NCI-H2171 treated with DMSO at 0.1 percent for 48 hours (cell line): ENCODE results near the gene LCP2.

ENCODE experiments used
- DNase-seq: peaks from one replicate; lab custom pipeline; 2025; lab: John Stamatoyannopoulos, UW

Gene LCP2

DNA sequence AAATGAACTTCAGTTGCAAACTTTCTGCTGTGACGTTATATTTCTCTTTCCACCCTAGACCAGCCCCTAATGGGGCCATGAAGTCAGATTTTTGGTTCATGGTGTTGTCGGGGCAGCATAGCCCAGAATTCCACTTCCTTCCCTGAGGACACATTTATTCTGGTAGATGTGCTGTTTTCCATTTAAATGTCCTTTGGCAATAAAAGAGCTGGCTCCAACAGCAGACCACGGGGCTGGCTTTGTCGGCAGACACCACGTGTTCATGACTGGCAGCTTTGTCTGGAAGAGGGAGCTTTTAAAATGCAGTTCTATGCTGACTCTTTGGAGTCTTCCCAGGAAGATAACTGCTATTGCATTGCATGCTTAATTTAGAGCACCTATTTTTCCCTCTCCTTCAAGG, 17.6 kb upstream of the LCP2 start:
- no peak for DNase-seq

DNA sequence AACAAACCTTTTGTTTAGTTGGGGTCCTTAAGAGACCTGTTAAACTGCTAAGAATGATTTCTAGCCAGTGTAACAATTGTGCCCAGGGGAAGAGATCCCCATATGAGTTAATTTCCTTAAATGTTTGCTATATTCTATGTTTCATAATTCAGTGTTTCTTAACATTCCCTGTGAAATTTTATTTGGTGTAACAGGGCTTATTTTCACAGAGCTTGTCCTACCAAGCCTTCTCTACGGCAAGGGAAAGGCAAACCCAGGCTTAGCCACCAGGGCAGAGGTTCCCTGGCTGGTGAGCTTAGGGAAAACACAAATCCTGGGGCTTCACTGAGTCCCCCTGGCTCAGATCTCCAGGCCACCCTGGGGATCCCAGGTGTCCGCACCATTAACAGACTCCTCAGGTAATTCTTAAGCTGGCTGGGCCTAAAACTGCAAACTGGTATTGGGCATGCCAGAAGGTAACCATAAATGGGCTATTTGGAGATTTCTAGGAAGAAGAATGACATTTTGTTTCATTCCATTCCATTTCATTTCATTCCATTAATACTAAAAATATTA, 17.0 kb upstream of the LCP2 start:
- no peak for DNase-seq

DNA sequence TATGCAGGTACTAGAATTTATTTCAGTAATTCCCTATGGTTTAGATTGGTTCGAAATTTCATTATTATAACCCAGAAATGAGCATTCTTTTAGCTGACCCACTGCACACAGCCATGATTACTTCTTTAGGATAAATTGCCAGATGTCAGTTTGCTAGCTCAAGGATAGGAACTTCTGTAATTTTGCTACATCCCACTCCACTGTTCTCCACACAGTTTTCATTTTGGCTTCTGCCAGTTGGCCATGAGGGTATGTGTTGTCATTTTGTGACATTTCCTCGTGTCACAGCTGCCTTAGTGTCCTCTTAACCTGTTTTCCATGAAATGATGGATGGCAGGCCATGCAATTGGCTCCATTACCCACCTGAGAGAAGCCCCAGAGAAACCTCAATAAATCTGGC, 16.2 kb upstream of the LCP2 start:
- DNase-seq = no peak

DNA sequence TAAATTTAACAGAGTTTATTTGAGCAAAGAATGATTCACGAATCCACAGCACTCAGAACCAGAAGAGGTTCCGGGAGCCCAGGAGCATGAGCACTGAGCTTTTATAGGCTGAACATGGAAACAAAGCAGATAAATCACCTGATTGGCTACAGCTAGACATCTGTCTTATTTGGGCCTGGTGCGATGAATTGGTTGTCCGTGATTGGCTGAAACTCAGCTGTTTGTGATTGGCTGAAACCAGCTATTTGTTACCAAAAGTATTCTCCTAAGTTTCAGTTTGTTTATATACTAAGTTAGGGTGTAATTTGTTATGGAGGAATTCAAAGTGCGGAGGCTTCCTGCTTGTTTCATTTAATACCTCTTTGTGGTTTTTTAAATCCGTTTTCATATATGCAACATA, 15.8 kb upstream of the LCP2 start:
- no peak for DNase-seq

DNA sequence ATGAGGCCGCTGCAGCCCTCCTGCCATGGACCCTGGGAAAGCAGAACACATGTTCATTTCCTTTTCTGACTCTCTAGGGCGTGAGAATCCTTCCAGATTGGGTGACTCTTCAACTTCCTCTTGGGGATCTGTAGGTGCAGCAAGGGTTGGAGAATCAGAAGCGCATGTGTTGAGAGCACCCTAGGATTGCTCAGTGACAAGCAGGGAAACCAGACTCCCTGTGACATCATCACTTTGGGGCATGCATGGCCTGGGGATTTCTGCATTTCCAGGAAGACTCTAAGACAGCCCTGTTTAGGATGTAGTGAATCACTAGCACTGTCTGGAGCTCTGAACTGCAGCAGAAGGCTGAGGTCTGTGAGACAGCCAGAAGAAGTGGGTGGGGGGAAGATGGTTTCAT, 15.1 kb upstream of the LCP2 start:
- no peak for DNase-seq

DNA sequence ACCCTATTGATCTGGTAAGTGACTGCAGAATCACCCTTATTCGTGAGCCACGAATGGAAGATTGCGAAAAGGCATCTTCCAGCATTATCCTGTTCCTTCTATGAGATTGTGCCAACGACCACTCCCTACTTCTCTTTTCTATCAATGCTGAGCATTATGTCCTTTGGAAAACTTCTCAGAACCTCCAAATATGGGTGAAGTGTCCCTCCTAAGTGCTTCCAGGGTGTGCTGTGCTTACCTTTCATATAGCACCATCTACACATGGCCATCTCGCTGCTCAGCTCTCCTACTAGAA, 14.7 kb upstream of the LCP2 start:
- no peak for DNase-seq

DNA sequence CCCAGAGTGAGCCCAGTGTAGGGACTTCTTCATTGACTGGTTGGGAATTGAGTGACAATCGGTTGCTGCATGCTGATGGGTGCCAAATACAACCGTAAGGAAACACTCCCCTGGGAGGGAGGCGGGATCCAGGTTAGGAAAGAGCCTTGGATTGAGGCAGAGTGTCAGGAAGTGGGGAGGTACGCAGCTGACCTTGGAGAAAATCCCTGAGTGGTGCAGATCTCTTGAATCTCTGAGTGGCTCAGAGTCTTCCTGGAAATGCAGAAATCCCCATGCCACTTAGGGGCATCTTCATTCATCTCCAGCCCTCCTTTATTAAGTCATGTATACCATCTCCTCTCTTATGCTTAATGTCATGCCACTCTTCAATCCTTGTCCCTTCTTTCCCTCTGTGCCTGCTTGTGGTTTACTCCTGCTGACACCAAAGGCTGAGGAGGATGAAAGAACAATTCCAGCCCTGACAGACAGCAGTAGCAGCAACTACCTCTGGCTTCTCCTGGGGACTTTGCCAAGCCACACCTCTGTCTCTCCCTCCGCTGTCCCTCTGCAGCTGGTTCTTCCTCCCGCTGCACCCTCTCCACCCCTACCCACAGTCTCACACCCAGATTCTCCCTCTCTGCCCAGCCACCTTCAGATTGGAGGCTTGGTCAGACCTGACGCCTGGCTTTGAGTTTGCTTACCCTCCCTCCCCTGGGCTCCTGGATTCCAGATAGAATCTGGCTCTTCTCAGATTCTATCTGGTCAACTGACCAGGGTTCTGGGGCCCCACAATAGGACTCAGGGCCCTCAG, 14.1 kb upstream of the LCP2 start:
- peak; percentile 0 for DNase-seq

DNA sequence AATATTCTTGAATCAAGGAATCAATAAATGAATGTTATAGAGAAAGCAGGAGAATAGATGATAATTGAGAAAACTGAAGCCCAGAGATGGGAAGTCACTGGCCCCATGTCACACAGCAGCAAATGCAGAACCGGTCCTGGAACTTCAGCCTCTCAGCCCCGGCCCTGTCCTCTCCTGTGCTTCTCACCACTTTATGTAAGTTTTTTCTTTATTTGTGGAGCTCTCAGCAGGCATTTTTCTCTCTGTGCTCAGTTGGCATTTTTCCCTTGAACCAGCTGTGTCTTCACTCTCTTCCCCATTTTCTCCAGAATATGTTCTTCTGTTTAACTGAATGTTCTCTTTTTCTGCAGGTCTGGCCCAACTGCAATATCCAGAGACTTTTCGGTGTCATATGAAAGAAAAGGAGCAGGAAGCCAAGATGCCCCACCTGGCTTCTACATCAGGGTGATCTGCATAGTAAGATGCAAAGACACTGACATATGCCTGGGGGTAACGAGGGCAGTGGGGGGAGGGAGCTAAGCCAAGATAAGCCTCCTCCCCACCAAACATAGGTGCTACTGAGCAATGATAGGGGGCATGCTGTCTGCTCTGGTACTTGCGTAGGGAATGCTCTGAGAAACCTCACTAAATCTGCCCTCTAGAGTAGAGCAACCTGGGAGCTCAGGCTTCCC, 12.8 kb upstream of the LCP2 start:
- DNase-seq = no peak

DNA sequence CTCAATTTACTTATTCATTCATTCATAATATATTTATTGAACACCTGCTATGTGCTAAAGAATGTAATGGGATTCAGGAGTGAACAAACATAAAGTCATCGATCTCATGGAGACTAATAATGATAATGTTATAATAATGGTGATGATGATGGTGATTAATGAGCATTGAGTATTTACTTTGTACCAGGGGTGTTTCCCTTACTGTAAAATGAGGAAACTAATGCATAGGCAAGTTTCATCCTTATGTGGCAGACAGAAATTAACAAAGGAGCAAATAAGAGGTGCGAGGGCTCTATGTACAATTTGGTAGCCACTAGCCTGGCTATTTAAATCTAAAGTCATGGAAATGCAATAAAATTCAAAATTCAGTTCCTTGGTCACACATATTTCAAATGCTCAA, 11.1 kb upstream of the LCP2 start:
- no peak for DNase-seq

DNA sequence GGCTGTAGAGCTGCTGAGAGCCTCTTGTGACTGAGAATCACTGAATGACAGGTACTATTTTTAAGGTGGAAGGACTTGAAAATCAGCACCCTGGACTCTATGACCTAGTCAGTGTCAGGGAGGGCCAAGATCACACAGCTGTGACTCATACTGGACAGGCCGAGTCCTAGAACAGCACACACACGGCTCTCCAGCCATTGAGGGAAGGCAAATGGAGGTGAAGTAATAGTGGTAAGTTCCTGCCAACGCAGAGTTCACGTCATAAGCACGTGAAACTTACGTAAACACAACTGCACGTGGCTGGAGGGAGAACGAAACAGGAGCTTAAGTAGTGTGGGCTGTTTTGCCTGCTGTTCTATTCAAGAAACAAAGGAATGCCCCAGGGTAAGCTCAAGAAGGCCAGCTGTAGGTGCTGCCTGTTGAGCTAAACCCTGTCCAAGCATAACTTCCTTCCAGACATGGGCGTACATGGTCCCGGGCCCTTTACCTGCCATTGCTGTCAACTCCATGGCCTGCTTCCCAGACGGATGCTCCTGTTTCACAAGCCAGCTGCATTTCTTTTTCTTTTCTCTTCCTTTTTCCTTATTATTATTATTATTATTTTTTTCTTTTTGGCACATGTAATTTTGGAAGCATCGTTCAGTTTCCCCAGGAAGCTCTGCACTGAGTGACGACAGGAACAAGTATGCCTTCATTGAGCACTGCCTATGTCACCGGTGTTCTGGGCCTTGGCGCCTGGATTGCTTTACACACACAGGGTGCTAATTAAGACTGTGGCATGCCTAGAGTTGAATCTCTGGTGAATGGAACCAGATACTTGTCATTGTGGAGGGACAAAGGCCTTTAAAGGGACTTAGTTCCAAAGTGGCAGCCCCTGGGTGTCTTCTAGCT, 10.2 kb upstream of the LCP2 start:
- peak; percentile 0 for DNase-seq

DNA sequence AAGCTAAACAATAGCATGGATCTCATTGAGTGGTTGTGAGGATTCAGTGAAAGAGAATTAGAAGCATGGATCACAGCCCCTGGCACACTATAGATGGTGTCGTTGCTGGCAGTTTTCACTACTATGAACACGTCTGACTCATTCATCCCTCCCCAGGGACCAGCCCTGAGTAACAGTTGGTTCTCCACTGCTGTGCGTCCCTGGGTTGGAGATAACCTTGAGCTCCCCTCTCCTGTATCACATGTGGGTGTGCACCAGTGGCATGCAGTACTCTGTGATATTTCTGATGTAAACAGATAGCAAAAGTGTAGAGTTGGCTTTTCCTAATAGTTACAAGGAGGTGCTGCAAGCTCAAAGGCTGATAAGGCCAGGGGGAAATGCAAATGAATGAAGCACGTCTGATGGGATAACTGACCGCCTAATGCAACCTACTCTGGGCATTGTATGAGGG, 8.8 kb upstream of the LCP2 start:
- peak; percentile 48 for DNase-seq

DNA sequence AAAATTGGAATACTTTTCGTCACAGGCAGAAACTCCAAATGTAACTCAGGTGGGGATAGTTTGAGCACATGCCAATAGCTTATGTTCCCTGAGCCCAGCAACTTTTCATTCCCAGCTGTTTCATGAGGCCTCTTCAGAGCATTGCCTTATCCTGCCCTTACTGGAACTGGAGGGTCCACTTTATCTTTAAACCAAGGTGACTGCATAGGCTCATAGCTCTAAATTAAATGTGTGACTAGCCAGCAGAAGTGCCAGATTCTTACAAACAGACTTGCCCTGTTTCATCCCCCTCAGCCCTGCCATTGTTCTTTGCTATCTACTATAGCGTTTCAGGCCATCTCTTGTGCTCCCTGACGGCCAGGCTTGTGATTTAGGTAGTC, 8.1 kb upstream of the LCP2 start:
- no peak for DNase-seq

DNA sequence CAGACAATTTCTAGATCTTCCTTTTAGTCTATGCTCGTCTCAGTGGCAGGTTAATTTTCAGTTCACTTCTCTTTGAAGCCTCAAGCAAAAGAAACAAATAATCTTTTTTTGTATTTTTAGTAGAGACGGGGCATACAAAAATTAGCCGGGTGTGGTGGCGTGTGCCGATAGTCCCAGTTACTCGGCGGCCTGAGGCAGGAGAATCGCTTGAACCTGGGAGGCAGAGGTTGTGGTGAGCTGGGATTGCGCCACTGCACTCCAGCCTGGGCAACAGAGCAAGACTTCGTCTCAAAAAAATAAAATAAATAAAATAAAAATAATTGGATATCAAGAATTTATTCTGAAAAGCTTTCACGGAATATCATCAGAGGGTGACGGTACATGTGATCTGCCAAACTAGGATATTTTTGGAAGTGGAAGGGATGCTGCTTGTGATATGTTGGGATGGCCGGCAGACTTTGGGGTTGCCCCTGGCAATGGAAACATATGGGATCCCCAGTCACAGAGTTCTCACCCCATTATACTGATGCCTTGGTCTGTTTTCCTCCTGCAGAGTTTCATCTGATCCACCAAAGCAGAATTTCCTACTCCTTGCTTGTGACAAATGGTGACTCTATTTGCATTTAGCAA, 7.6 kb upstream of the LCP2 start:
- no peak for DNase-seq

DNA sequence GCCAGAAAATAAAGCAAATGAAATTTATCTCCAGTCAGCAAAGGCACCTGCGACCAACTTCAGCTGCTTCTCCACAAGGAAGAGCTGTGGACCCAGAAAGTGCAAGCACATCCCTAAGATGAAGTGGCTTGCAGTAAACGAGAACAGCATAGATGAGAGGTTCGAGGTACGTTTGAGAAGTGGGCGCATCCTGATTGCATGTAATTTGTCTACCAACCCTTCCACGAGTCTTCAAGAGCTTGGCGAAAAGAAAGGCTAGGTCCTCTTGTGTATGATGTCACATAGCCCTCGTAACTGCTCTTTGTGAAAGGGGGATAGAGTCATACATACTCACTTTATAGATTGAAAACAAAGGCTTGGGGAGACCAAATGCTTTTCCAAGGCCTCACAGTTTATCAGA, 6.0 kb upstream of the LCP2 start:
- no peak for DNase-seq

DNA sequence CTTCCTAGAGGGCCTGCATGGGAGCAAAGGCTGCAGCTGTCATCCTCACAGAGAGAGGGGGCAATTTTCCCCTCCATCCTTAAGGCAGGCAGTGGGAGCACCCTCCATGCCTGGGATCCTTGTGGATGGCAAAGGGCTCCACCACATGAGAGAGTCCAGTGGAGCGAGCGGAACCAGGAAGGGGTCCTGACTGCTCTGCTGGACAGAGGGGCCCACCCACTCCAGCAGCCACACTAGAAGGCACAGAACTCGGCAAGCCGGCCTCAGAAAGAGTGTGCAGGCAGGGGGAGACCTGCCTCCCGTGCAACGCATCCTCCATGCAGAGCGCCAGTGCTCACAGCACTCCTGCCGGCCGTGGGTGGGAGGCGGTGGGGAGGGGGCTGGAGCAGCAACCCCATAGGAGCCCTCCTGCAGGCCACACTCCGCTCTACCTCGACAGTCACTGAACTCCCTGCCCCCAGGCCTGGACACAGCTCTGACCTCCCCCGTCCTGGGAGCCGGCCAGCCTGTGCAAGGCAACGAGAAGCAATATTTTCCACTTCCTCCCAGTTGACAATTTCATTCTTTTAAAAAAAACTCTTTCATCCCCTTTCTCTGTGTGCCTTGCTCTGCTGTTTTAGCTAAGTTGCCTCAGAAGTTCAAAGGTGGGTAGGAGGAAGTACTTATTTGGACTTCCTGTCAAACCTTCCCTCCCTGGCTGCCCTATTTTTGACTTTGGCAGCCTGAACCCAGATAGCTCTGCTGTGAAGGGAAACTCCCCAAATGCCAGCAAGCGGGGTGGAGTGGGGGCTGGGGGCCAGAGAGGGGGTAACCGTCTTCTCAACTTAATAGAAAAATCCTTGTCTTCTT, 5.3 kb upstream of the LCP2 start:
- DNase-seq = no peak

DNA sequence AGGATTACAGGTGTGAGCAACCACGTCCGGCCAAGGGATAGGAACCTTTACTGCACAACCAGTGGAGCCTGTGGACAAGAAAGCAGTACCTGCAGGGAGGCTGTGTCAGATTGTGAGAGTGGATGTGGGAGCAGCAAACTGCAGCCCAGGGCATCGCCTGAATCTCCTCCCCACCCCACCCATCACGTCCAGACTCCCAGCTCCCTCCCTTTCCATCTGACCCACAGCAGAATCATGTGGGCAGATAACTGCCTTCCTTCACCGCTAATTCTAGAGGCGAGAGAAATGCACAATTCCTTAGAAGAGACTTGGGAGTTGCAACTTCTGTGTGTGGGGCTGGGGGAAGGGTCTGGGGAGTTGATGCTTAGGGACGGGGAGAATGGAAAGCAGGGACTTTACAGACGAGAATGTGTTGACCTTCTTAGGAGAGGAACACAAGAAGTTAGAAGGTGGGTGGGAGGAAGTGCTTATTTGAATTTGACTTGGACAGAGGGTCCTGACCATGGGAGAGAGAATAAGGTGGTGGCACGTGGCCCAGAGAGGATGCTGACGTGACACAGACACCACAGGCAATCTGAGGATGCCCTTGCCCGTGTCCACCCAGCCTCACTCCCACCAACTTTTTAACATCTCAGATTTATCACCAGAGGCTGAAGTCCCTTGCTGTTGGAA, 4.5 kb upstream of the LCP2 start:
- DNase-seq = no peak

DNA sequence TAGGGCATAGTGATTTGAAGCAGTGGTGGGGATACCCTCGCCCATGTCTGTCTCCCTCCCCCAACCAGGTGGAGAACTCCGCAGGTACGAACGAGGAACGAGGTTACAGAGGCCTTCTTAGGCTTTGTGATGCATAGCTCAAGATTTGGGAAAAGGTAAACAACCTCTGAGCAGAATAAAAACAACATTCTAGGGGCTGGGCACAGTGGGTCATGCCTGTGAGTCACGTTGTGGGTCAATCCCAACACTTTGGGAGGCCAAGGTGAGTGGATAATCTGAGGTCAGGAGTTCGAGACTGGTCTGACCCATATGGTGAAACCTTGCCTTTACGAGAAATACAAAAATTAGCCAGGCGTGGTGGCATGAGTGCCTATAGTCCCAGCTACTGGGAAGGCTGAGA, 3.6 kb upstream of the LCP2 start:
- DNase-seq = no peak

DNA sequence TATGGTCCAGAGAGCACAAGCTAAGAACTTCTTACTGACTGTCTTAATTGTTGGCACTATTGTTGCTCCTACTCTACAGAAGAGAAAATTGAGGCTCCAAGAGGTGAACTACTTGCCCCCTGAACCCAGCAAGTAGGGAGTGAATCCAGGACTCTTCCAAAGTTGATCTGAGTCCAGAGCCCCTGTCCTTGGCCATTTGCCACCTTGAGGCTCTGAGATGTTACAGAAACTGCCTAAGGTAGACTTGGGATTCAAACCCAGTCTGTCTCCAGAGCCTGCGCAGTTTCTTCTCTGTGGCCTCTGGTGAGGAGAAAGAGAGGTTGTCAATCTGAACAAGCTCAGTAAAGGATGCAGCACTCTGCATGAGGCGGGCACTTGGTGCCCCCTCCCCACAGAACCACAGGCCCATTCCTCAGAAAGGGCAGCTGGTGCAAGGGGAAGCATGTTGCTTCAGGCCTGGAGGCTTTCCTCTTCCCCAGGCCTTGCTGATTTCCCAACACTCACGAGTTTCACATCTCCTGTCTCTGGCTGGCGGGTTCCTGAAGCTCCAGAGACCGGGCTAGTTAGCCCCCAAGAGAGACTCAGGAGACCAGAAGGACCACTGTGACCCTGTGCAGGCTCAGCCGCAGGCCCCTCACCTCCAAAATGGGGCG, 2.9 kb upstream of the LCP2 start:
- DNase-seq = no peak

DNA sequence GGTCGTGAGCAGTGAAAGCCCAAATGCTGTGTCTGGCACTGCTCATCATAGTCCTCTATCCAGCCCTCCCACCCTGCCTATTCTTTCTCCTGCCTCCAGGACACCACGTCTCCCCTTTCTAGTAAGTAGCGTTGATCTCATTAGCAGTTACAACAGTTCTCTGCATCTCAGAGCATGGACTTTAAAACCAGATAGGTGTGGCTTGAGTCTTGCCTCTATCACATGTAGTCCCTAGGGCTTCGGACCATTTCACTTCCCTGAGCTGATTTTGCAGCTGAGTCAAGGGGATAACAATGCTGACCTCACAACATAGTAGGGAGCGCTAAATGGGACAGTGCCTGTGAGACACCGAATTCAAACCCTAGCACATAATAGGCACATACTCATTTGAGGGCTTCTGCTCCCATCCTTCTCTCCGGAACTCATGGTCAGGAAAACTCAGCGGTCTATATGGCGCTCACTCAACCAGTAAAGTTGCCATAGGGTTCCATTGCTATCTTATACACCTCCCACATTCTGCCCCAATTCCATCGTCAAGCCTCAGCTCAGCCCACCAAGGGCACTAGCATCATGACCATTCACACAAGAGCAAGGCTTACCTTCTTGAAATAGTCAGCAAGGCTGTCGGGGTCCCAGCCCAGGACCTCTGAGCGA, 515 bp downstream of the LCP2 start:
- DNase-seq = no peak
